ENCODE results near the gene EGFL7. TPM values are rescaled to one million over a fixed set of nuclear protein-coding genes. Genes with fewer than 3 reads are reported as not detected.

The EGFL7 gene
- total and polyA plus RNA-seq, 3 donors from 2014 or later = 68.5 to 106 (median 101) TPM

- Histone ChIP-seq H3K4me1 (peaks cover 19% of the 10 kb centered on the region), H3K27ac (no peak overlapping the region), H3K27me3 (no peaks in the 10 kb centered on the region), H3K9me3 (no peaks in the 10 kb centered on the region), H3K4me3 (no peak overlapping the region), H3K36me3 (ENCODE audit: low read depth, missing control alignments) (no peaks in the 10 kb centered on the region)
- TF ChIP-seq CTCF (IDR thresholded peaks at IDR 0.05) (no peak), POLR2A (IDR thresholded peaks at IDR 0.05) (no peak)
- intact Hi-C loops (cut with DNase I; ENCODE audit: low total_unique reads) = no loop called here
- 87% methylated on average over 7 of the region's 7 CpGs; no CpG with 5 or more reads in 1 of the 2 donors for WGBS, 2 donors
- DNase-seq = no peak
Observed at GRCh38 chr9:136685216-136685615, 22.5 kb downstream of the EGFL7 start.

- Histone ChIP-seq H3K4me1 (peaks cover 19% of the 10 kb centered on the region), H3K27ac (peak overlapping the region; percentile 20 to 76), H3K27me3 (no peaks in the 10 kb centered on the region), H3K9me3 (no peaks in the 10 kb centered on the region), H3K36me3 (ENCODE audit: low read depth, missing control alignments) (no peaks in the 10 kb centered on the region), H3K4me3 (peak overlapping the region; percentile 57 to 87)
- intact Hi-C loops (cut with DNase I; ENCODE audit: low total_unique reads) = no loop called here
- DNase-seq = no peak
- WGBS, 2 donors = 46 to 47% methylated on average over 15 to 19 of the region's 19 CpGs
- no peak for TF ChIP-seq POLR2A (IDR thresholded peaks at IDR 0.05)
- TF ChIP-seq CTCF (IDR thresholded peaks at IDR 0.05) = no peak
Observed at GRCh38 chr9:136685790-136686533, 23.2 kb downstream of the EGFL7 start.

GRCh38 chr9:136686534-136686793 is 23.7 kb downstream of the EGFL7 start:
- Histone ChIP-seq H3K27me3 (no peaks in the 10 kb centered on the region), H3K36me3 (ENCODE audit: low read depth, missing control alignments) (no peaks in the 10 kb centered on the region), H3K4me1 (peaks cover 19% of the 10 kb centered on the region), H3K4me3 (peak overlapping the region; percentile 57 to 87), H3K27ac (peak overlapping the region; percentile 20 to 76), H3K9me3 (no peaks in the 10 kb centered on the region)
- TF ChIP-seq CTCF (IDR thresholded peaks at IDR 0.05) = no peak
- TF ChIP-seq POLR2A (IDR thresholded peaks at IDR 0.05) = no peak
- WGBS, 2 donors = 5% methylated on average over 19 of the region's 20 CpGs; no CpG with 5 or more reads in 1 of the 2 donors
- DNase-seq = no peak
- intact Hi-C loops (cut with DNase I; ENCODE audit: low total_unique reads) = no loop called here

GRCh38 chr9:136686794-136687711 is 24.3 kb downstream of the EGFL7 start, which contains the start of gene AGPAT2:
Gene AGPAT2, minus strand, starts transcription at chr9:136687457. Its CDS starts 100 bp downstream, at chr9:136687357.
- H3K4me3 ChIP-seq = peak within 1 kb of the TSS; percentile 57 to 87
- WGBS, 2 donors = 1 to 2% methylated on average over 24 to 76 of the region's 106 CpGs
- no peaks in the 10 kb centered on the region for H3K9me3 ChIP-seq
- peak; percentile 73 for DNase-seq
- peaks cover 19% of the 10 kb centered on the region for H3K4me1 ChIP-seq
- peak within 1 kb of the TSS; percentile 20 to 76 for H3K27ac ChIP-seq
- no peaks in the 10 kb centered on the region for H3K36me3 ChIP-seq (ENCODE audit: low read depth, missing control alignments)
- no peaks in the 10 kb centered on the region for H3K27me3 ChIP-seq
- intact Hi-C loops (cut with DNase I; ENCODE audit: low total_unique reads) = no loop called here
- TF ChIP-seq CTCF (IDR thresholded peaks at IDR 0.05) = no peak
- no peak for TF ChIP-seq POLR2A (IDR thresholded peaks at IDR 0.05)
